Caco-2 (cell line): ENCODE results near the gene PXK. TPM values are rescaled to one million over a fixed set of nuclear protein-coding genes. Genes with fewer than 3 reads are reported as not detected.

Experiments used
- BruUV-seq: library from RNA; stranded (reverse); fragments of 400-500 nt; replicated peaks from 2 replicates; lab custom pipeline; 2021; lab: Mats Ljungman, UMichigan
- CTCF ChIA-PET: fragments of 300-600 bp; sonication (Branson Sonifier 250); formaldehyde crosslinking; loops from one replicate; lab custom pipeline; 2022; ENCODE audit warnings: antibody characterized with exemption; lab: Charles Lee
- POLR2A ChIA-PET: fragments of 300-600 bp; sonication (Branson Sonifier 250); formaldehyde crosslinking; loops from one replicate; lab custom pipeline; 2022; ENCODE audit warnings: antibody characterized with exemption; lab: Charles Lee
- DNase-seq, 2 experiments: peaks; one replicate each; pipeline versions ENCODE4 v3.0.0 to v3.0.0-alpha.2; 2020 to 2022
- H3K27me3 ChIP-seq: replicated peaks from 2 replicates; pipeline ENCODE4 v1.6.0; 2011; ENCODE audit warnings: low read length; ENCODE audit not compliant: control insufficient read depth, insufficient read depth
- H3K36me3 ChIP-seq: 2 replicates; pipeline ENCODE4 v1.5.1; 2011; ENCODE audit warnings: low read length; ENCODE audit not compliant: control insufficient read depth, insufficient read depth
- H3K4me1 ChIP-seq: fragments of 250-450 bp; sonication (Bioruptor Pico); 2 replicates; pipeline ENCODE4 v1.5.1; 2020; ENCODE audit warnings: mild to moderate bottlenecking
- H3K4me3 ChIP-seq: 2 replicates; pipeline ENCODE4 v1.5.1; 2011; ENCODE audit warnings: low read depth, mild to moderate bottlenecking, control low read depth, low read length
- H3K9me3 ChIP-seq: fragments of 250-450 bp; sonication (Bioruptor Pico); 2 replicates; pipeline ENCODE4 v1.5.1; 2020; ENCODE audit warnings: mild to moderate bottlenecking, moderate library complexity
- H3K27ac Mint-ChIP-seq: one replicate; pipeline ENCODE4 v1.8.0; 2022; ENCODE audit warnings: mixed read lengths; ENCODE audit not compliant: unreplicated experiment
- H3K27me3 Mint-ChIP-seq: one replicate; pipeline ENCODE4 v1.8.0; 2022; ENCODE audit warnings: mixed read lengths; ENCODE audit not compliant: insufficient read depth, unreplicated experiment
- H3K36me3 Mint-ChIP-seq: one replicate; pipeline ENCODE4 v1.8.0; 2022; ENCODE audit warnings: mild to moderate bottlenecking, mixed read lengths; ENCODE audit not compliant: insufficient read depth, unreplicated experiment
- H3K4me1 Mint-ChIP-seq: one replicate; pipeline ENCODE4 v1.8.0; 2022; ENCODE audit warnings: low read depth, mixed read lengths; ENCODE audit not compliant: unreplicated experiment
- H3K4me3 Mint-ChIP-seq: one replicate; pipeline ENCODE4 v1.8.0; 2022; ENCODE audit warnings: mild to moderate bottlenecking, moderate library complexity, mixed read lengths; ENCODE audit not compliant: unreplicated experiment
- H3K9me3 Mint-ChIP-seq: one replicate; pipeline ENCODE4 v1.8.0; 2022; ENCODE audit warnings: mixed read lengths; ENCODE audit not compliant: unreplicated experiment
- CTCF ChIP-seq, 2 experiments: fragments of 200-600 bp in 1 of 2; IDR thresholded peaks; 1 replicate in 1 of 2; 2 replicates in 1 of 2; pipeline versions ENCODE4 v1.5.1 to v1.8.0; 2011 to 2022; ENCODE audit warnings: antibody characterized with exemption in 1 of 2, control low read depth in 1 of 2, inconsistent platforms in 1 of 2, low read depth in 1 of 2, low read length in 1 of 2, mild to moderate bottlenecking in 1 of 2, moderate library complexity in 1 of 2; ENCODE audit not compliant: insufficient read depth in 1 of 2, severe bottlenecking in 1 of 2, unreplicated experiment in 1 of 2
- intact Hi-C: fragments of 100-400 bp; cut with micrococcal nuclease; formaldehyde crosslinking; loops from one replicate; pipeline ENCODE4 v1.10.0; 2022; ENCODE audit not compliant: unreplicated experiment
- total RNA-seq: library from RNA; stranded (reverse); gene quantifications from 2 replicates; pipeline ENCODE4 v1.2.3, GENCODE V29; 2022

Gene PXK
- total RNA-seq, 1 experiment from 2014 or later = 9.1 TPM

GRCh38 chr3:58341376-58341775 is 8.7 kb downstream of the PXK start:
- BruUV-seq = no TSS peak
- intact Hi-C loops = no loop called here
- no peak for DNase-seq
- Histone ChIP-seq H3K36me3 (no peaks in the 10 kb centered on the region), H3K4me3 (no peak overlapping the region), H3K4me1 (no peaks in the 10 kb centered on the region), H3K9me3 (no peaks in the 10 kb centered on the region), H3K27me3 (no peaks in the 10 kb centered on the region)
- Mint-ChIP-seq H3K27me3 (no peaks in the 10 kb centered on the region), H3K27ac (no peak overlapping the region), H3K4me3 (no peak overlapping the region), H3K36me3 (peaks cover 5% of the 10 kb centered on the region), H3K4me1 (no peaks in the 10 kb centered on the region), H3K9me3 (no peaks in the 10 kb centered on the region)
- no peak for TF ChIP-seq CTCF (IDR thresholded peaks at IDR 0.05; ENCODE audit: insufficient read depth in 1 of 2, low read depth in 1 of 2, low read length in 1 of 2, severe bottlenecking in 1 of 2, unreplicated experiment in 1 of 2)
- ChIA-PET POLR2A (no interaction called here), CTCF (no interaction called here)

GRCh38 chr3:58342676-58343075 is 10.0 kb downstream of the PXK start:
- H3K4me3 ChIP-seq = no peak overlapping the region
- H3K9me3 Mint-ChIP-seq = no peaks in the 10 kb centered on the region
- CTCF ChIA-PET = no interaction called here
- no TSS peak for BruUV-seq
- no peaks in the 10 kb centered on the region for H3K27me3 Mint-ChIP-seq
- no peak overlapping the region for H3K27ac Mint-ChIP-seq
- no peak overlapping the region for H3K4me3 Mint-ChIP-seq
- intact Hi-C loops = no loop called here
- peaks cover 5% of the 10 kb centered on the region for H3K36me3 Mint-ChIP-seq
- no peak for DNase-seq
- no peak for TF ChIP-seq CTCF (IDR thresholded peaks at IDR 0.05; ENCODE audit: insufficient read depth in 1 of 2, low read depth in 1 of 2, low read length in 1 of 2, severe bottlenecking in 1 of 2, unreplicated experiment in 1 of 2)
- no peaks in the 10 kb centered on the region for H3K27me3 ChIP-seq
- no peaks in the 10 kb centered on the region for H3K4me1 Mint-ChIP-seq
- no peaks in the 10 kb centered on the region for H3K9me3 ChIP-seq
- POLR2A ChIA-PET = no interaction called here
- H3K36me3 ChIP-seq = no peaks in the 10 kb centered on the region
- H3K4me1 ChIP-seq = no peaks in the 10 kb centered on the region

GRCh38 chr3:58345457-58345856 is 12.8 kb downstream of the PXK start:
- Mint-ChIP-seq H3K4me3 (no peak overlapping the region), H3K27me3 (no peaks in the 10 kb centered on the region), H3K27ac (no peak overlapping the region), H3K9me3 (no peaks in the 10 kb centered on the region), H3K4me1 (no peaks in the 10 kb centered on the region), H3K36me3 (no peaks in the 10 kb centered on the region)
- ChIA-PET CTCF (no interaction called here), POLR2A (no interaction called here)
- H3K36me3 ChIP-seq = no peaks in the 10 kb centered on the region
- no TSS peak for BruUV-seq
- H3K27me3 ChIP-seq = no peaks in the 10 kb centered on the region
- H3K9me3 ChIP-seq = no peaks in the 10 kb centered on the region
- DNase-seq = no peak
- no peaks in the 10 kb centered on the region for H3K4me1 ChIP-seq
- no peak overlapping the region for H3K4me3 ChIP-seq
- intact Hi-C loops = no loop called here
- TF ChIP-seq CTCF (IDR thresholded peaks at IDR 0.05; ENCODE audit: insufficient read depth in 1 of 2, low read depth in 1 of 2, low read length in 1 of 2, severe bottlenecking in 1 of 2, unreplicated experiment in 1 of 2) = no peak
